Chondrocyte (in vitro differentiated cells): ENCODE data around the gene ANKRD6. TPM values are rescaled to one million over a fixed set of nuclear protein-coding genes. Genes with fewer than 3 reads are reported as not detected.
A peak's percentile ranks its signal among the peaks of the same experiment; 100 is the strongest.

Experiments
- DNase-seq: peaks from one replicate; pipeline ENCODE4 v3.0.0; 2021; ENCODE audit warnings: mixed read lengths, low spot score
- H3K27ac Mint-ChIP-seq: one replicate; pipeline ENCODE4 v1.8.0; 2021; ENCODE audit warnings: mild to moderate bottlenecking, moderate library complexity, mixed read lengths; ENCODE audit not compliant: unreplicated experiment
- H3K27me3 Mint-ChIP-seq: 2 replicates; pipeline ENCODE4 v1.8.0; 2021; ENCODE audit warnings: low read depth, mixed read lengths
- H3K36me3 Mint-ChIP-seq: 2 replicates; pipeline ENCODE4 v1.8.0; 2021; ENCODE audit warnings: low read depth, mixed read lengths
- H3K4me1 Mint-ChIP-seq: 2 replicates; pipeline ENCODE4 v1.8.0; 2021; ENCODE audit warnings: low read depth, mild to moderate bottlenecking, mixed read lengths
- H3K4me3 Mint-ChIP-seq: one replicate; pipeline ENCODE4 v1.8.0; 2021; ENCODE audit warnings: mild to moderate bottlenecking, moderate library complexity, mixed read lengths; ENCODE audit not compliant: unreplicated experiment
- H3K9me3 Mint-ChIP-seq: 2 replicates; pipeline ENCODE4 v1.8.0; 2021; ENCODE audit warnings: low read depth, mixed read lengths
- CTCF ChIP-seq: fragments of 200-600 bp; sonication (generic); IDR thresholded peaks from 2 replicates; pipeline ENCODE4 v1.5.0; 2021; ENCODE audit warnings: antibody characterized with exemption, mild to moderate bottlenecking, moderate library complexity
- total RNA-seq: library from RNA; stranded (reverse); gene quantifications from 3 replicates; pipeline ENCODE4 v1.2.1, GENCODE V29; 2021

Gene ANKRD6
- total RNA-seq, 1 donor from 2014 or later: 31.3 TPM

- H3K4me3 Mint-ChIP-seq: no peak overlapping the region
- H3K36me3 Mint-ChIP-seq: no peaks in the 10 kb centered on the region
- no peak overlapping the region for H3K27ac Mint-ChIP-seq
- H3K4me1 Mint-ChIP-seq: peaks cover 16% of the 10 kb centered on the region
- H3K9me3 Mint-ChIP-seq: no peaks in the 10 kb centered on the region
- no peak for TF ChIP-seq CTCF
- peaks cover 6% of the 10 kb centered on the region for H3K27me3 Mint-ChIP-seq
- no peak for DNase-seq
These were observed 22.7 kb upstream of the ANKRD6 start for GRCh38 chr6:89410231-89410761.

- Mint-ChIP-seq H3K4me3 (peak overlapping the region; percentile 73), H3K4me1 (peaks cover 16% of the 10 kb centered on the region), H3K27ac (no peak overlapping the region), H3K27me3 (peaks cover 9% of the 10 kb centered on the region), H3K9me3 (no peaks in the 10 kb centered on the region), H3K36me3 (no peaks in the 10 kb centered on the region)
- no peak for DNase-seq
- no peak for TF ChIP-seq CTCF
These were observed 22.2 kb upstream of the ANKRD6 start for GRCh38 chr6:89410788-89411144.

GRCh38 chr6:89411145-89412070 is 21.5 kb upstream of the ANKRD6 start:
- no peak for DNase-seq
- Mint-ChIP-seq H3K4me1 (peaks cover 16% of the 10 kb centered on the region), H3K27ac (peak overlapping the region; percentile 63), H3K9me3 (no peaks in the 10 kb centered on the region), H3K36me3 (no peaks in the 10 kb centered on the region), H3K27me3 (peaks cover 13% of the 10 kb centered on the region), H3K4me3 (peak overlapping the region; percentile 73)
- no peak for TF ChIP-seq CTCF

- Mint-ChIP-seq H3K27me3 (peaks cover 15% of the 10 kb centered on the region), H3K36me3 (no peaks in the 10 kb centered on the region), H3K4me1 (peaks cover 16% of the 10 kb centered on the region), H3K4me3 (peak within 1 kb of the TSS; percentile 89), H3K27ac (peak within 1 kb of the TSS; percentile 63), H3K9me3 (no peaks in the 10 kb centered on the region)
- no peak for DNase-seq
- peak; percentile 30 for TF ChIP-seq CTCF
These were observed 20.6 kb upstream of the ANKRD6 start, which contains the start of gene RRAGD for GRCh38 chr6:89412071-89413005. TSS of gene RRAGD (minus strand) at chr6:89412273. CDS start at chr6:89411993, 280 bp downstream.

- Mint-ChIP-seq H3K27ac (peak overlapping the region; percentile 51), H3K4me1 (peaks cover 16% of the 10 kb centered on the region), H3K36me3 (no peaks in the 10 kb centered on the region), H3K27me3 (peaks cover 18% of the 10 kb centered on the region), H3K9me3 (no peaks in the 10 kb centered on the region), H3K4me3 (peak overlapping the region; percentile 89)
- DNase-seq: no peak
- TF ChIP-seq CTCF: no peak
These were observed 19.9 kb upstream of the ANKRD6 start for GRCh38 chr6:89413006-89413400.
